ENCODE data around the gene THAP8.

GRCh38 chr19:36093146-36093662 lies 39.1 kb upstream of the THAP8 start:
- TF ChIP-seq POLR2A (IDR thresholded peaks at IDR 0.05; ENCODE audit: low read depth, low read length) (no peak), SPI1 (IDR thresholded peaks at IDR 0.05; ENCODE audit: low read depth, low read length) (no peak), POLR2AphosphoS5 (IDR thresholded peaks at IDR 0.05; ENCODE audit: low read depth, low read length) (no peak), TAF1 (IDR thresholded peaks at IDR 0.05; ENCODE audit: low read depth, low read length) (no peak), POU2F2 (IDR thresholded peaks at IDR 0.05; ENCODE audit: low read depth, low read length) (no peak), PAX5 (IDR thresholded peaks at IDR 0.05; ENCODE audit: insufficient read depth, low read length, severe bottlenecking) (no peak)

All from GM12891 (cell line).